ENCODE measurements around the gene U2AF1L4. TPM values are rescaled to one million over a fixed set of nuclear protein-coding genes. Genes with fewer than 3 reads are reported as not detected.

The U2AF1L4 gene
- total RNA-seq, 1 donor = 5.8 TPM

DNA sequence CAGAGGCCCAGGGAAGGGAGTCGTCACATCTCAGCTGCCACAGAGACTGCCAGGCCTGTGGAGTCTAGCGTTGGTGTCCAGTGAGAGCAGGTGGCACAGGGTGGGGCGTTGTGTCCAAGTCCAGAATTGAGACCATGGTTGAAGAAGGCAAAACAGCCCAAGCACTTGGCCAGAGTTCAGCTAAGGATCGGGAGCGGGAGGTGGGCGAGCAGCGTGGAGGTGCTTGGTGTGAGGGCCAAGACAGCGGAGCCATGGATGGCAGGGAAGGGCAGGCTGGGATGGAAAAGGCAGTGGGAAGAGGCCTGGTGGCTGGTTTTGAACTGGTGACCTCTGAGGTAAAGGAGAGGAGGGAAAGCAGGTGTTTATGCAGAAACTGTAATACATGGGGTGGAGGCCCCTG is 10.9 kb downstream of the U2AF1L4 start:
- H4K20me1 ChIP-seq (ENCODE audit: insufficient read depth, low read length) = peaks cover 7% of the 10 kb centered on the region
- no peak overlapping the region for H2AFZ ChIP-seq (ENCODE audit: low read length)
- TF ChIP-seq, protein P1, sequence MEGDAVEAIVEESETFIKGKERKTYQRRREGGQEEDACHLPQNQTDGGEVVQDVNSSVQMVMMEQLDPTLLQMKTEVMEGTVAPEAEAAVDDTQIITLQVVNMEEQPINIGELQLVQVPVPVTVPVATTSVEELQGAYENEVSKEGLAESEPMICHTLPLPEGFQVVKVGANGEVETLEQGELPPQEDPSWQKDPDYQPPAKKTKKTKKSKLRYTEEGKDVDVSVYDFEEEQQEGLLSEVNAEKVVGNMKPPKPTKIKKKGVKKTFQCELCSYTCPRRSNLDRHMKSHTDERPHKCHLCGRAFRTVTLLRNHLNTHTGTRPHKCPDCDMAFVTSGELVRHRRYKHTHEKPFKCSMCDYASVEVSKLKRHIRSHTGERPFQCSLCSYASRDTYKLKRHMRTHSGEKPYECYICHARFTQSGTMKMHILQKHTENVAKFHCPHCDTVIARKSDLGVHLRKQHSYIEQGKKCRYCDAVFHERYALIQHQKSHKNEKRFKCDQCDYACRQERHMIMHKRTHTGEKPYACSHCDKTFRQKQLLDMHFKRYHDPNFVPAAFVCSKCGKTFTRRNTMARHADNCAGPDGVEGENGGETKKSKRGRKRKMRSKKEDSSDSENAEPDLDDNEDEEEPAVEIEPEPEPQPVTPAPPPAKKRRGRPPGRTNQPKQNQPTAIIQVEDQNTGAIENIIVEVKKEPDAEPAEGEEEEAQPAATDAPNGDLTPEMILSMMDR (IDR thresholded peaks at IDR 0.05; ENCODE audit: extremely low read depth, low read depth, low read length) = no peak
- H3K4me3 ChIP-seq (ENCODE audit: insufficient read depth, low read length) = no peak overlapping the region
- H3K79me2 ChIP-seq (ENCODE audit: insufficient read depth, low read length) = no peaks in the 10 kb centered on the region
- H3K4me2 ChIP-seq (ENCODE audit: insufficient read depth, low read length) = no peak overlapping the region
- peaks cover 69% of the 10 kb centered on the region for H3K36me3 ChIP-seq (ENCODE audit: insufficient read depth, low read length)
- no peaks in the 10 kb centered on the region for H3K27me3 ChIP-seq (ENCODE audit: insufficient read depth, low read length)
- DNase-seq (ENCODE audit: insufficient read length, low spot score, missing footprints) = peak; percentile 14
- H3K27ac ChIP-seq (ENCODE audit: low read depth, low read length) = no peak overlapping the region
- H3K4me1 ChIP-seq (ENCODE audit: insufficient read depth, low read length) = no peaks in the 10 kb centered on the region
- H3K9me3 ChIP-seq (ENCODE audit: low read depth, low read length) = no peaks in the 10 kb centered on the region

DNA sequence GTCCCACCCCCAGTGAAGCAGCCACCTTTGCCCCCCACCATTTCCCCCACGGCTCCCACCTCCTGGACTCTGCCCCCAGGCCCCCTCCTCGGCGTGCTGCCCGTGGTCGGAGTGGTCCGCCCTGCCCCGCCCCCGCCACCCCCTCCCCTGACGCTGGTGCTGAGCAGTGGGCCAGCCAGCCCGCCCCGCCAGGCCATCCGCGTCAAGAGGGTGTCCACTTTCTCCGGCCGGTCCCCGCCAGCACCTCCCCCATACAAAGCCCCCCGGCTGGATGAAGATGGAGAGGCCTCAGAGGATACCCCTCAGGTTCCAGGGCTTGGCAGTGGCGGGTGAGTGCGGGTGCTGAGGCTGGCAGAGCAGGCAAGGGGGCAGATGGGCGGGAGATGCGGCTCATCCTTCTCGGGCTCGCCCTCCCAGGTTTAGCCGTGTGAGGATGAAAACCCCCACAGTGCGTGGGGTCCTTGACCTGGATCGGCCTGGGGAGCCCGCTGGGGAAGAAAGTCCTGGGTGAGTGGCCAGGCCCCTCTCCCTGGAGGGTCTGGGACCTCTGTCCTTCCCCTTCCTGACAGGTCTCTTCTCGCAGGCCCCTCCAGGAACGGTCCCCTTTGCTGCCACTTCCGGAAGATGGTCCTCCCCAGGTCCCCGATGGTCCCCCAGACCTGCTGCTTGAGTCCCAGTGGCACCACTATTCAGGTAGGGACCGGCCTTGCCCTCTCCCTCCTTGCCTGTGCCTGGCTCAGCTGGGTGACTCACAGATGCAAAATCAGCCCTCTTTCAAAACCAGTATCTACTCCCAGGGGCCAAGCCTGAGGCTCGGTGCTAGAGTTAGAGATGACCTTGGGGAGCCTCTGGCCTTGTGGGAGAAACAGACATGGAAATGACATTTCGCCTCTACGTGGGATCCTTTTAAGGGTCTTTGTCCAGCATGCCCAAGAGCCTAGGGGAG is 11.8 kb downstream of the U2AF1L4 start:
- no peak overlapping the region for H2AFZ ChIP-seq (ENCODE audit: low read length)
- H3K79me2 ChIP-seq (ENCODE audit: insufficient read depth, low read length) = no peaks in the 10 kb centered on the region
- H3K4me3 ChIP-seq (ENCODE audit: insufficient read depth, low read length) = no peak overlapping the region
- H3K27me3 ChIP-seq (ENCODE audit: insufficient read depth, low read length) = no peaks in the 10 kb centered on the region
- H3K9me3 ChIP-seq (ENCODE audit: low read depth, low read length) = no peaks in the 10 kb centered on the region
- no peak overlapping the region for H3K4me2 ChIP-seq (ENCODE audit: insufficient read depth, low read length)
- H3K27ac ChIP-seq (ENCODE audit: low read depth, low read length) = no peak overlapping the region
- TF ChIP-seq, protein P1 (IDR thresholded peaks at IDR 0.05; ENCODE audit: extremely low read depth, low read depth, low read length) = no peak
- H3K36me3 ChIP-seq (ENCODE audit: insufficient read depth, low read length) = peaks cover 70% of the 10 kb centered on the region
- H3K4me1 ChIP-seq (ENCODE audit: insufficient read depth, low read length) = no peaks in the 10 kb centered on the region
- peak; percentile 87 for DNase-seq (ENCODE audit: insufficient read length, low spot score, missing footprints)
- H4K20me1 ChIP-seq (ENCODE audit: insufficient read depth, low read length) = peaks cover 7% of the 10 kb centered on the region

DNA sequence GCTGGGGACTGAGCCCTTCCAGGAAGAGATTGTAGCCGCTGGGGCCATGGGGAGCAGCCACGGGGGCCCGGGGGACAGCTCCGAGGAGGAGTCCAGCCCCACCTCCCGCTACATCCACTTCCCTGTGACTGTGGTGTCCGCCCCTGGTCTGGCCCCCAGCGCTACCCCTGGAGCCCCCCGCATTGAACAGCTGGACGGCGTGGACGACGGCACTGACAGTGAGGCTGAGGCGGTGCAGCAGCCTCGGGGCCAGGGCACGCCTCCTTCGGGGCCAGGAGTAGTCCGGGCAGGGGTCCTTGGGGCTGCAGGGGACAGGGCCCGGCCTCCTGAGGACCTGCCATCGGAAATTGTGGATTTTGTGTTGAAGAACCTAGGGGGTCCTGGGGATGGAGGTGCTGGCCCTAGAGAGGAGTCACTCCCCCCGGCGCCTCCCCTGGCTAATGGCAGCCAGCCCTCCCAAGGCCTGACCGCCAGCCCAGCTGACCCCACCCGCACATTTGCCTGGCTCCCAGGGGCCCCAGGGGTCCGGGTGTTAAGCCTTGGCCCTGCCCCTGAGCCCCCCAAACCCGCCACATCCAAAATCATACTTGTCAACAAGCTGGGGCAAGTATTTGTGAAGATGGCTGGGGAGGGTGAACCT is 12.6 kb downstream of the U2AF1L4 start:
- Histone ChIP-seq H3K36me3 (ENCODE audit: insufficient read depth, low read length) (peaks cover 69% of the 10 kb centered on the region), H3K9me3 (ENCODE audit: low read depth, low read length) (no peaks in the 10 kb centered on the region), H4K20me1 (ENCODE audit: insufficient read depth, low read length) (peaks cover 7% of the 10 kb centered on the region), H2AFZ (ENCODE audit: low read length) (no peak overlapping the region), H3K27me3 (ENCODE audit: insufficient read depth, low read length) (no peaks in the 10 kb centered on the region), H3K79me2 (ENCODE audit: insufficient read depth, low read length) (no peaks in the 10 kb centered on the region), H3K4me1 (ENCODE audit: insufficient read depth, low read length) (no peaks in the 10 kb centered on the region), H3K27ac (ENCODE audit: low read depth, low read length) (no peak overlapping the region), H3K4me2 (ENCODE audit: insufficient read depth, low read length) (no peak overlapping the region), H3K4me3 (ENCODE audit: insufficient read depth, low read length) (no peak overlapping the region)
- TF ChIP-seq, protein P1 (IDR thresholded peaks at IDR 0.05; ENCODE audit: extremely low read depth, low read depth, low read length) = no peak
- peak; percentile 61 for DNase-seq (ENCODE audit: insufficient read length, low spot score, missing footprints)

Data from osteoblast (primary cell).